GM18873 (cell line): ENCODE measurements around the gene NSMCE1.

Experiments
- ATAC-seq: cut with Tn5 transposase; IDR thresholded peaks from one replicate; pipeline ENCODE4 v1.9.1; 2021; ENCODE audit warnings: mild to moderate bottlenecking, moderate library complexity, moderate number of reproducible peaks; ENCODE audit not compliant: unreplicated experiment, low FRiP score

Gene NSMCE1

DNA sequence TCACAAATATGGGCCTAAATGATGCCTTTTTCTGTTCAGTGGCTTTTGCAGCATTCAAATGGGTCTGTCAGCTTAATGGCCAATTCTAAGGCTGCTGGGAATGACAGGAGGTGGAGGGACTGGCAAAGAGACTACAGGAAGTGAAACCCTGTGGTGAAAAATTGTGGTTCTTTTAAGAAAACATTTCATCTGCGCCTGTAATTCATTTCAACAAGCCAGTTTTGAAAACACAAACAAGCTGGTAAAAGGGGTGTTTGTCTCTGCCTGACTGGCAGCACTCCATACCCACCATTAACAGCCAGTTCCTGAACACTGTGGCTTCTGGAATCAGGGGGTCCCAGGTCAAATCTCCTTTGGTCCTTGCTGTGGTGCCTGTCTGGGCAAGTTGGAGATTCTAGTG is 68.8 kb downstream of the NSMCE1 start:
- peak; percentile 28 for ATAC-seq

DNA sequence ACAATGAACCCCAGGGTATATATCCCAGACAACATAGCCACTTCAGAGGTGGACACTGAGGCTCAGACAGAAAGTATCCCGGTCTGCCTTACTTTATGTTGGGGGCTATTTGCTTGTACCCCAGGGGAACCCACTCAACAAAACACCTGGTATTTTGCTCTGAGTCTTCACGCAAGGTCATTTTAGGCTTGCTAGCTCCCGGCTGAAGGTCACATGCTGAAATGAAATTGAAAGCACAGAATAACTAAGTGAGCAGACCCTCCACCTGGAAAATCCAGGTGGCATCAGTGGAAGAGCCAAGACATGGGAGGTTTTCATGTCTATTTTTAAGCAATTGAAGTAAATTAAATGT is 69.4 kb downstream of the NSMCE1 start:
- ATAC-seq, result no peak

DNA sequence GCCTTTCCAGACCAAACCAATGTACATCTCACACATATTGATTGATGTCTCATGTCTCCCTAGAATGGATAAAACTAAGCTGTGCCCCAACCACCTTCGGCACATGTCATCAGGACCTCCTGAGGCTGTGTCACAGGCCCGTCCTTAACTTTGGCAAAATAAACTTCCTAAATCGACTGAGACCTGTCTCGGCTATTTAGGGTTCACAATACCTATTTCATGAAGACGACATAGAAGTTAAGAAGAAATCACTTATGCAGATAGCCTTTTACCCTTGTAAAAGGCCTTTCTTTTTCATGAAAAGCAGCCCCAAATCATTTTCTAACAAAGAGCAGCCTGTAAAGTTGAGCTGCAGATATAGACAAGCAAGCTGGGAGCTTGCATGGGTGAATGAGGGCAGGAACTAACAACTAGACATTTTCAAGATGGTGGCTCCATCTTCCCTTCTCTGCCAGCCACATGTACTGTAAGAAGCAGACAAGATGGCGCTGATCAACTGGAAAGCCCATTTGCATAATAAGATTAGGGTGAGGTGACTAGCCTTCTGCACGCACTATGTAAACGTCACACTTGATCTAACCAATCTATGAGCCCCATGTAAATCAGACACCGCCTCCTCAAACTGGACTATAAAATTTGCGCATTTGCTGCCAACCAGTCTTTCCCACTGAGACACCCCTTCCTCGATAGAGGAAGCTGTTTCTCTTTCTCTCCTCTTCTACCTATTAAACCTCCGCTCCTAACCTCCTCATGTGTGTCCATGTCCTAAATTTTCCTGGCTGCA is 69.9 kb downstream of the NSMCE1 start:
- no peak for ATAC-seq

DNA sequence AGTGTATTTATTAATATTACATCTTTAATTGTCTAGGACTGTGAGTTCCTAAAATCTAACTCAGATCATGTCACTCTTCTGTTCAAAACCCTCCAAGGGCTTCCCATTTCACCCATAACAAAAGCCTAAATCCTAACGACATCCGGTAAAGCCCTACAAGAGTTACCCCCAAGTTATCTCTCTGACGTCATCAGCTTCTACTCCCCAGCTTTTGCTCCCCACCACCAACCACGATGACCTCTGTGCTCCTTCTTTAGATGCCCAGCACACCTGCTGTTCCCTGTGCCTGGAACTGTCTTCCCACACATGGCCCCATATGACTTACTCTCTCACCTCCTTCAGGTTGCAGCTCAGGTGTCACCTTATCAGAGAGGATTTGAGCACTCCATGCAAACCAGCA is 71.6 kb downstream of the NSMCE1 start:
- no peak for ATAC-seq

DNA sequence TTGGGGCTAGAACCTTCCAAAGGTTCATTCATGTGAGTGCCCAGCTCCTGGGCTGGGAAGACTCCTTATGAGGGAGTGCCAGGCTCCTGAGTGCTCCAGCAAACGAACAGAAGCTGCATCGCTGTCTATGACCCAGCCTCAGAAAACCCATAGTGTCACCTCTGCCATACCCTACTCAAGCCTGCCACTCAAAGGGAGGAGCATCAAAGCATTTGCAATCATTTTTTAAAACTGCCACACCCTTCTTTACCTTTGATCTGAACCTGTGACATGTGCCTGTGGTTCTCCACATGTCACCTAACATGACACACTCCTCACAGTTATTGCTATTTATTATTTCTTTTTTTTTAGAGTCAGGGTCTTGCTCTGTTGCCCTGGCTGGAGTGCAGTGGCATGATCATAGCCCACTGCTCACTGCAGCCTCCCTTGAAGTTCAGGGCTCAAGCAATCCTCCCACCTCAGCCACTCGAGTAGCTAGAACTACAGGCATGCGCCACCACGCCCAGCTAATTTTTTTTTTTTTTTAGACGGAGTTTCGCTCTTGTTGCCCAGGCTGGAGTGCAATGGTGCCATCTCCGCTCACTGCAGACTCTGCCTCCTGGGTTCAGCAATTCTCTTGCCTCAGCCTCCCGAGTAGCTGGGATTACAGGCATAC is 72.5 kb downstream of the NSMCE1 start:
- ATAC-seq, result no peak

DNA sequence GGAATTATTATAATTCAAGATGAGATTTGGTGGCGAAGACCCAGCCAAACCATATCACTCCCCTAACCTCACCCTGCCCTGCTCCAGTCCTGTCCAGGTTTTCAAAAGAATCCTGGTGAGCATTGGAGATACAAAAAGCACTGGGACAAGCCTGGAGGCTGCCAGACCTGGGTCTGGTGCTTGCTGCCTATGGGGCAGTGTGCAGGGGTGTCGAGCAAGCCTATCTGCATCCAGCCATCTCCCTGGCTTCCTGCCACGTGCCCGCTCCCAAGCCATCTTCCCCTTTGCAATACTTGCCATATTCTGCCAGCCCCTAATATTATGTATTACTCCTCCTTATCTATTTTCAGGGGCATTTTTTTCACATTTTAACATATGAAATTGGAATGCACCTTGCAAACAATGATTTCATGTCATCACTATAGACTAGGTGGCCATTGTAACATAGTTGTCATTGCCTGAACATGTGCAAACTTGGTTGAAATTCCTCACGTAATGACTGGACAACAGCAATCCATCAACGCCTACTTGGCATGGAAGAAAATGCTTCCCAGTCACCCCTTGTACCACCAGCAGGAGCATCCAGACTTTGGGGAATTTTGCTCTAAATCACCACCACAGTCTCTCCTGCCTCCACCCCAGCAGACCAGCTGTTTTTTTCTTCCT is 73.4 kb downstream of the NSMCE1 start:
- ATAC-seq, result no peak

DNA sequence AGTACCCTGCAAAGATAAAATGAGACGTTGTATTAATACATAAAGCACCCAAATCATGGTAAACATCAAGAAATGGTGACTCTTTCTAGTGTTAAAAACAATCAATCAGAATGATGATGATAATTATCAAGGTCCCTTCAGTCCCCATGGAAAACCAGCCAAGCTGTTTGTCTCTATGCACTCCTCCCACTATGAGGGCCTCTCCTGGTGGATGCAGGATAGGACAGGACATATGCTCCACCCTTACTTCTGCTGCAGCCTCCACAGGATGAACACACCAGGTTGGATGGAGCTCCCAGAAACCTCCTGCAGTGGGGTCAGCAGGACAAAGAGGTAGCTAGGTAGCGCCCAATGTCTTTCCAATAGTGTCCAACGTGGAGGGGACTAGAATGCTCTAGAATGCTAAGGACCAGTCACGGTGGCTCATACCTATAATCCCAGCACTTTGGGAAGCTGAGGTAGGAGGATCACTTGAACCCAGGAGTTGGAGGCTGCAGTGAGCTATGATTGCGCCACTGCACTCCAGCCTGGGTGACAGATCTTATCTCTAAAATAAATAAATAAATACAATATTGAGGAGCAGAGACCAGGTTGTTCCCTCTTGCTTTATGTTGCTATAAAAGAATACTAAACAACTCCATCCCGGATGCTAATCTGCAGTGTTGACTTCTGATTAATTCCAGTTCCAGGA is 75.1 kb downstream of the NSMCE1 start:
- no peak for ATAC-seq

DNA sequence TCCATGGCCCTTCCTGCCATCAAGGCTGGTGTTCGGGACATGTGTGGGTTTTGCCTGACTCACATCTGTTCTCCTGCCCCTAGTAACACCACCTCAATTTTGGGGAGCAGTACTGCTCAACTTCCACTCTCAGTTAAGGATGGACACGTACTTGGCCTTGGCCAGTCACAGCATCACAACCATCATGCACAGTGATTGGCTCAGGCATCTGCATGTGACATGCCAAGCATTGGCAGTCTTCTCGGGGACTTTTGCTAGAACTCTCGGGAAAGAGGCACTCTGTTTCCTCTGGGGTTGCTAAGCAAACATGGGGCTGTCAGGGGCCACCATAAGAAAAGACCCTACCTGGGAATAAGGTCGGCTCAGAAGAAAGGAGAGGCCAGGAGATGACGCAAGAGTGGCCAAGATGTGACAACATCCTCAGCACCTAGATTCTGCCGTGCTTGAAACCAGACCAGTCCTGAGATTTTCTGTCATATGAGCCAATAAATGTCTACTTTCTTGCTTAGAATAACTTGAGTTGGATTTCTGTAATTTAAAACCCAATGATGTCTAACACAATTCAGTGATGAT is 77.1 kb downstream of the NSMCE1 start:
- no peak for ATAC-seq

DNA sequence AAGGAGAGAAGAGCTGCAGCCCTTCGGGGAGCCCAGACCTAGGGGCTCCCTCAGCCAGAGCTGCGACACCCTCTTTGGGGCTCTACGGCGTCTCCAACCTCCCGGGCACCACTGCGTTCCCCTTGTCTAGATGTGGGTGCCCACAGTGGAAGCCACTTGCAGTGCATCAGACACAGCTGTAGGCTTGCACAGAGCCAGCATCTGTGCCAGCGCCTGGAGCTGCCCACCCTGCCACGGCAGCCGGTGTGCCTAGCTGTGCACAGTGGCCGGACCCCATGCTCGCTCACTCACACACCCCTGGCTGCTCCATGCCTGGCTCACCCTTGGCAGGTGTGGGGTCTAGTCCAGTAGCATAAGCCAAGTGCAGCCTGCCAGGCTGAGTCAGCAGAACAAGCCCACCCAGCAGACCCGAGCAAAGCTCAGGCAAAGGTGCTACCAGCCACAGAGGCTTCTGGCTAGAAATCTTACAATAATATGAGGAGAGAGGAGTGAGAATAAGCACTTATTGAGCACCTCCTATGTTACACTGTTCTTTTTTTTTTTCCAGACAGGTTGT is 78.2 kb downstream of the NSMCE1 start:
- ATAC-seq, result no peak

DNA sequence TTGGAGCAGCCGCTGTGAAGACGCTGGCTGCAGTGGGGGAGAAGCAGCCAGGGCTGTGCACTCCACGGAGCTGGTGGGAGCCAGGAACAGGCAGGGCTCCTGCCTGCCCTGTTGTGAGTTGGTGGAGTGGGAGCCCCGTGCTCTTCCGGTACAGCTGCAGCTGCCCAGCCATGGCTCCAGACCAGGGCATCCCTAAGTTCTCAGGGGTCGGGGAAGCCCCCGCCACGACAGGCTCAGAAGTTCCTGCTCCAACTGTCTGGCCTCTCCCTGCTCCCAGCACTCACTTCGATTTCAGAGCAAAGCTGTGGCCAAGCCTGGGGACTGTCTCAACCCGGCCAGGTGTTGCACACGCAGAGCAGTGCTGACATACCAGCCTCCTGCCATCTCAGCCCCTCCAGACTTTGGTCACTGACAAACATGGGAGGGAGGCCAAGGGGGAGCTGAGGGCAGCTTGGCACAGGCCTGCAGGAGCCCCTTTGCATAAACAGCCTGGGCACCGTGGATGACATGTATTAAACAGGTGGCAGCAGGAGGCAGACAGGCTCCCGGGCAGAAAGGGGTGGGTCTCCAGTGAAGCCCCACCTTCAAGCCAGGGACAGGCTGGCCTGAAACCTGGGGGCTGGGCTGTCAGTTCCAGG is 79.1 kb downstream of the NSMCE1 start:
- ATAC-seq, result no peak

DNA sequence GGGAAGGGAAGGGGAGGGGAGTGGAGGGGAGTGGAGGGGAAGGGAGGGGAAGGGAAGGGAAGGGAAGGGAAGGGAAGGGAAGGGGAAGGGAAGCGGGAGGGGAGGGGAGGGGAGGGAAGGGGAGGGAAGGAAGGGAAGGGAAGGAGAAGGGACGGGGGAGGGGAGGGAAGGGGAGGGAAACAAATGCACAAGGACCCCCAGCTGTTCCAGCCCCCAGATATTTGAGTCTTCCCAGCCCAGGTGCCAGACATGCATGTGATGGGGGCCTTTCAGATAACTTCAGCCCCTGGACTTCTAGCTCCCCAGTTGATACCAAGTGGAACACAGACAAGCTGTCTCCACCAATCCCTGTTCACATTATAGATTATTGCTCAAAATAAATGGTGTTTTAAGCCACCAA is 79.9 kb downstream of the NSMCE1 start:
- ATAC-seq, result no peak

DNA sequence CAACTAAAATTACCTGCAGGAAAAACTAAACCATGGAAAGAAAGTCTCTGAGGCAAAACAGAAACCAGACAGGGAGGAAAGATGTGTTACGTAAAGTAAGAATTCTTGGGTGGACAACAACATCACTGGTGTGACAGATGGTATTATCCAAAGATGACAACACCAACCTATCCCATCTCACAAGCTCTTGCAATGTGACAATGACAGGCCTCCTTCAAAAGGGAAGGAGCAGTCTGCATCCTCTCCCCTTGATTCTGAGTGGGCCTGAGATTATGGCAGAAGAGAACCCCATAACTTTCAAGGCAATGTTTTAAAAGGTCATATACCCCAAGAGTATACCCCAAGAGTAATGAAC is 82.8 kb downstream of the NSMCE1 start:
- no peak for ATAC-seq

DNA sequence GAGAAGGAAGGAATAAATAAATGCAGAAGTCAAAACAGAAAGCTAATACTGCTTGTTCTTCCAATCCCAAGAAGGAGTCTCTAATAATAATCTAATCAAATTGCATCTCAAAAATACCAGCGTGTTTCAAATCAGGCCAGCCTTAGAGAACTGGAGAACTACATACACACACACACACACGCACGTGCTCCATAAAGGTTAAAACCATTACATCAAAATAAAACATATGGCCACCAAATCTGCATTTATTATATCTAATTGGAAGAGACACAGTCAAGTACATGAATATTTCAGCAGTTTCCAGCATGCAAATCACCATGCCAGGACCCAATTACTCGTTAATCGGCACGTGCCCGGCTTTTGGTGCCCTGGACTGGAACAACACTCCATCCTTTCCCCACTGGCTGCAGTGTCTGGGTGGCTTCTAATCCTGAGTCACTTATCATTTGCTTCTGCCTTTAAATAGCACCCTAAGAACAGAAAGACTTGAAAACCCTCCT is 85.6 kb downstream of the NSMCE1 start:
- ATAC-seq, result no peak

DNA sequence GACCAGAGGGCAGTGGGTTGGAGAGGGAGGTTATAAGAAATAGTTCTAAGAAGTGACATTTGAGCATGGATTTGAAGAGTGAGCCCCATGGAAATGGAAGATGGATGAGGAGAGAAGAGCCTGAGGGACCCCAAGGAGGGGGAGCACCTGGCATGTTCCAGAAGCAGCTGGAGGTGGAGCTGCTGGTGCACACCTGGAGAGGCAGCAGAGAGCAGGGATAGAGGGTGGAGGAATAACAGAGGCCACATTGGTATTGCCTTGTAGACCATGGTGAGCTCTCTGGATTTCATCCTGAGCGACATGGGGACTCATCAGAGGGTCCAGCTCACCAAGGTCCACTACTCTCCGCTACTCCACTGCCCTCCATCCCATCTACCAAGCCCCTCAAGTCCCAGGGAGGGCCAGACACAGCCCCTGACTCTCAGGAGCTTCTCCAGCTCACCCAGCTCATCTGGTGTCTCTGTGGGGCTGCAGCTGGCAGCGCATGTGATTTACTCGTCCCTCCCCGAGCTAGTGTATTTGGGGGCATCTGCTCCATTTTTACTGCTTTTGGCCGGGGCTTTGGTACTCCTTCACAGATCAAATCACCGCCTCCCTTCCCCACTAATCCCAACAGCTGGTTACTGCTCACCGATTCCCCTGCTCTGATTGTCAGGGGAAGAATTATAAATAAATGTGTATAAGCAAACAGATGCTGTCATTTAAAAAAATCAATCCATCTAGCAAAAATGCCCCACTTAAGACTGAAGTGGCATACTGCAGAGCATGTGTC is 87.4 kb downstream of the NSMCE1 start:
- ATAC-seq, result no peak

DNA sequence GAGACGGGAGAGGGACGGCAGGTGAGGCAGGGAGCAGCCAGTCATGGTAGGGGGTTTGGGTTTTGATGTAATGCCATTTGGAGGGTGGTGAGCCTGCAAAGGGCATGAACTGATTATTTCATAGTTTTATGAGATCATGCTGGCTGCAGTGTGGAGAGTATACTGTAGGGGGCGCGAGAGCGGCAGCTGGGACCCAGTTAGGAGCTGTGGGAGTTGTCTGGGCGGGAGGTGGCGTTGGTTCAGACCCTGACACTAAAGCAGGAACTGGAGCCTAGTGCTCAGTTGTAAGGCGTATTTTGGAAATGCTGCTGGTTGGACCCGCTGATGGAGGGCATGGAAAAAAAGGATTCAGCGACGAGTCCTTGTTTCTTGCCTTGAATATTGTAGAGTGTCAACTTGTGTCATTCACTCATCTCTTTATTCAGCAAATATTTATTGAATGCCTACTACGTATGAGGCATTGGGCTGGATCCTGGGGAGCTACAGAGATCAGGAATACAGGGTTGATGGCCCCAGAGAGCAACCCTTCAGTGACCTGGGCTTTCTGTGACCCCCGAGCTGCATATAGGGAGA is 89.0 kb downstream of the NSMCE1 start:
- peak; percentile 63 for ATAC-seq

DNA sequence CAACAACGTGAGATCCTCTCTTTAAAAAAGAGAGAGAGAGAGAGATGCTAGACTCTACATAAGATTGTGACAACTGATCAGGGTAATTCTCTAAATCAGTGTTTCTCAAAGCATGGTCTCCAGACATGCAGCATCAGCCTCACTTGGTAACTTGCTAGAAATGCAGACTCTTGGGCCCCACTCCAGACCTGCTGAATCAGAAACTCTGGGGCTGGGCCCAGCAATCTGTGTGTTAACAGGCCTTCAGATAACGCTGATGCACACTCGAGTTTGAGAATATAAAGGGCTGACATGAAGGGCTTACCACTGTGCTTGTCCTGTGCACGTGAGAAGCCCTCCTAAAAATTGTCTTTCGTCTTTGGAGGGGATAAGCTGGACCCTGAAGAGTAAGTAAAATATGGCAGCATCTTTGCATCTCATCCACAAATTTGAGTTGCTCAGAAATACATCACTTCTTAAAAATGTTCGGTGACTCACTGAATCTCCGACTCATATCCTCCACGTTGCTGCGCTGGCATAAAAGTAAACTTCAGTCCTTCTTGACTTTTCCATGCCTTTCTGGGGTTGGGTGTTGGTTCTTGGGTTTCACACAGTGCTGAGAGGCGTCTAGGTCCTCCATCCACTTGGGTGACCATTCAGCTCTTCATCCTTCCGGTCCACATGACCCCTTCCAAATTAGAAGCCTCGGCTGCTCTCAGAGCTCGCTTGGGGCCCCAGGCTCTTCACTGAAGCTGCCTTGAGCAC is 91.4 kb downstream of the NSMCE1 start:
- no peak for ATAC-seq

DNA sequence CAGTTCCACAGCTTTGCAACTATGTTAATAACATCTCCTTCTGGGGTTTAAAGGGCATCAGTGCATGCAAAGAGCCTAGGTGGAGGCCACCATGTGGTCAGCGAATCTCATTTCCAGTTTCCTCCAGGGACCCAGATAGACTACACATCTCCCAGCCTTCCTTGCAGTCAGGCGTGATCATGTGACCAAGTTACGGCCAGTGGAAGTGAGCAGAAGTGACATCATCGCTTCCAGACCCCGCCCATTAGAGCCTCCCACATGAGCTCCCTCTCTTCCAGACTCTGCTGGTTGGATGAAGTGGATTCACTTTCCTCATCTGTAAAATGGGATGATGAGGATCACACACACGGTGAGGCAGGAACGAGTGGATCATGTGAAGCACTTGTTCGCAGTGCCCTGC is 92.7 kb downstream of the NSMCE1 start:
- ATAC-seq, result no peak
